Loucy (cell line): ENCODE measurements around the gene GCGR.

Experiments used
- H2AFZ ChIP-seq: fragments of 200-600 bp; sonication (generic); 2 replicates; pipeline ENCODE4 v1.6.0; 2016; ENCODE audit warnings: antibody characterized with exemption, mild to moderate bottlenecking, low read length, moderate library complexity
- H3F3A ChIP-seq: fragments of 200-600 bp; 2 replicates; pipeline ENCODE4 v1.6.0; 2016; ENCODE audit warnings: antibody characterized with exemption, low read depth, mild to moderate bottlenecking
- H3K27me3 ChIP-seq: fragments of 200-600 bp; sonication (generic); 2 replicates; pipeline ENCODE4 v1.6.1; 2014; ENCODE audit warnings: low read length, mild to moderate bottlenecking; ENCODE audit not compliant: insufficient read depth, poor library complexity, severe bottlenecking
- H3K36me3 ChIP-seq: fragments of 200-600 bp; sonication (generic); 2 replicates; pipeline ENCODE4 v1.6.1; 2016; ENCODE audit warnings: low read length; ENCODE audit not compliant: insufficient read depth
- H3K4me1 ChIP-seq: fragments of 200-600 bp; sonication (generic); 2 replicates; pipeline ENCODE4 v1.5.1; 2014; ENCODE audit warnings: low read length, mild to moderate bottlenecking; ENCODE audit not compliant: insufficient read depth, poor library complexity, severe bottlenecking
- H3K4me2 ChIP-seq: fragments of 200-600 bp; sonication (generic); 2 replicates; pipeline ENCODE4 v1.6.0; 2014; ENCODE audit warnings: antibody characterized with exemption, low read length, low read depth, mild to moderate bottlenecking; ENCODE audit not compliant: poor library complexity, severe bottlenecking
- H3K4me3 ChIP-seq: fragments of 200-600 bp; sonication (generic); 2 replicates; pipeline ENCODE4 v1.5.1; 2014; ENCODE audit warnings: low read length, mild to moderate bottlenecking, mixed read lengths; ENCODE audit not compliant: poor library complexity, severe bottlenecking
- H3K79me2 ChIP-seq: fragments of 200-600 bp; sonication (generic); 2 replicates; pipeline ENCODE4 v1.6.1; 2014; ENCODE audit warnings: low read length; ENCODE audit not compliant: insufficient read depth
- H3K9ac ChIP-seq: fragments of 200-600 bp; sonication (generic); 2 replicates; pipeline ENCODE4 v1.6.0; 2014; ENCODE audit warnings: mild to moderate bottlenecking, low read depth, low read length, moderate library complexity; ENCODE audit not compliant: poor library complexity, severe bottlenecking
- H3K9me2 ChIP-seq: fragments of 200-600 bp; sonication (generic); replicated peaks from 2 replicates; pipeline ENCODE4 v1.6.1; 2016; ENCODE audit warnings: low read depth, low read length, mixed read lengths
- H3K9me3 ChIP-seq: fragments of 200-600 bp; sonication (generic); 2 replicates; pipeline ENCODE4 v1.6.1; 2014; ENCODE audit warnings: mild to moderate bottlenecking, antibody characterized with exemption, low read length, low read depth; ENCODE audit not compliant: insufficient read depth
- H4K20me1 ChIP-seq: fragments of 200-600 bp; sonication (generic); 2 replicates; pipeline ENCODE4 v1.6.0; 2014; ENCODE audit warnings: antibody characterized with exemption, low read length, mild to moderate bottlenecking; ENCODE audit not compliant: insufficient read depth, poor library complexity, severe bottlenecking
- CTCF ChIP-seq: fragments of 200-600 bp; sonication (generic); conservative IDR thresholded peaks from 2 replicates; pipeline ENCODE4 v1.5.1; 2014; ENCODE audit warnings: mild to moderate bottlenecking, antibody characterized with exemption, low read length
- EZH2phosphoT487 ChIP-seq: fragments of 200-600 bp; IDR thresholded peaks from 2 replicates; pipeline ENCODE4 v1.6.1; 2018; ENCODE audit warnings: antibody characterized with exemption, mild to moderate bottlenecking, moderate library complexity, borderline replicate concordance

GCGR gene

GRCh38 chr17:81802856-81803643 lies 900 bp upstream of the GCGR start:
- Histone ChIP-seq H3K9me3 (no peaks in the 10 kb centered on the region), H3K79me2 (no peaks in the 10 kb centered on the region), H4K20me1 (no peaks in the 10 kb centered on the region), H3K27me3 (no peaks in the 10 kb centered on the region), H2AFZ (no peak overlapping the region), H3K4me3 (no peak overlapping the region), H3K9me2 (no peaks in the 10 kb centered on the region), H3K36me3 (no peaks in the 10 kb centered on the region), H3F3A (no peaks in the 10 kb centered on the region), H3K4me2 (no peak overlapping the region), H3K9ac (no peak overlapping the region), H3K4me1 (no peaks in the 10 kb centered on the region)
- TF ChIP-seq EZH2phosphoT487 (no peak), CTCF (no peak)

- no peaks in the 10 kb centered on the region for H3K27me3 ChIP-seq
- no peaks in the 10 kb centered on the region for H3K36me3 ChIP-seq
- H4K20me1 ChIP-seq: no peaks in the 10 kb centered on the region
- no peak overlapping the region for H2AFZ ChIP-seq
- no peak overlapping the region for H3K9ac ChIP-seq
- H3K9me2 ChIP-seq: no peaks in the 10 kb centered on the region
- TF ChIP-seq EZH2phosphoT487 (no peak), CTCF (no peak)
- no peaks in the 10 kb centered on the region for H3K9me3 ChIP-seq
- H3F3A ChIP-seq: no peaks in the 10 kb centered on the region
- H3K4me2 ChIP-seq: no peak overlapping the region
- no peak overlapping the region for H3K4me3 ChIP-seq
- no peaks in the 10 kb centered on the region for H3K79me2 ChIP-seq
- H3K4me1 ChIP-seq: no peaks in the 10 kb centered on the region
Observed at GRCh38 chr17:81804559-81805399, 829 bp downstream of the GCGR start.

GRCh38 chr17:81805707-81806460 lies 1.9 kb downstream of the GCGR start:
- no peak overlapping the region for H2AFZ ChIP-seq
- TF ChIP-seq CTCF (no peak), EZH2phosphoT487 (no peak)
- no peaks in the 10 kb centered on the region for H3K9me3 ChIP-seq
- no peaks in the 10 kb centered on the region for H3K9me2 ChIP-seq
- H3K9ac ChIP-seq: no peak overlapping the region
- no peaks in the 10 kb centered on the region for H3K79me2 ChIP-seq
- no peak overlapping the region for H3K4me2 ChIP-seq
- H3K4me1 ChIP-seq: no peaks in the 10 kb centered on the region
- H3K27me3 ChIP-seq: no peaks in the 10 kb centered on the region
- H4K20me1 ChIP-seq: no peaks in the 10 kb centered on the region
- H3F3A ChIP-seq: no peaks in the 10 kb centered on the region
- H3K36me3 ChIP-seq: no peaks in the 10 kb centered on the region
- H3K4me3 ChIP-seq: no peak overlapping the region
